ENCODE measurements around the gene EFEMP1. TPM values are rescaled to one million over a fixed set of nuclear protein-coding genes. Genes with fewer than 3 reads are reported as not detected.

The EFEMP1 gene
- total and polyA plus RNA-seq, 9 of the 15 experiments (the other 6 are each of a cell fraction or from before 2014, with no cell fraction given): 0.05 to 6.2 (median 0.22) TPM

DNA sequence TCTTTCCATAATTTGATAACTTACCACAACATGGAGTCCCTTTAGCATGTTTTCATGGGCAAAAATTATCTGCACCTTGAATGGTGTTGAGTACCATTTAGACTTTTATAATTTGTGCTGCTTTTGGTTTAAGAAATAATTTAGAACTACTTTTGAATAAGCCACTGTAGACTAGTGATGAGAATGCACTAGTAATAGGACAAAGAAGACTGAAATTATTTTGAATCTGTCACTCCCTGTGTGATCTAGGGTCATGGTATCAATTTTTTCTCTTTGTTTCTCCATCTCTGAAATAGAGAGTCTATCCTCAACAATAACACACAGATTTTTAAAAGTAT lies 37.7 kb downstream of the EFEMP1 start:
- Histone ChIP-seq H3K27ac (ENCODE audit: extremely low read depth, low read depth, low read length) (no peak overlapping the region), H3K79me2 (ENCODE audit: control insufficient read depth, insufficient read depth, low read length) (no peaks in the 10 kb centered on the region), H4K20me1 (replicated peaks; ENCODE audit: control insufficient read depth, insufficient read depth, low read length) (no peaks in the 10 kb centered on the region), H3K9ac (ENCODE audit: insufficient read depth in 1 of 2, low read depth in 2 of 2, low read length in 2 of 2) (no peak overlapping the region), H3K4me3 (no peak overlapping the region), H3K9me1 (ENCODE audit: control insufficient read depth, insufficient read depth, low read length) (no peaks in the 10 kb centered on the region), H3K36me3 (ENCODE audit: control insufficient read depth, insufficient read depth, low read length) (no peaks in the 10 kb centered on the region), H3K9me3 (replicated peaks; ENCODE audit: control insufficient read depth, insufficient read depth, low read depth, low read length) (no peaks in the 10 kb centered on the region), H3K4me1 (replicated peaks in 1 of 2; ENCODE audit: control insufficient read depth in 2 of 2, insufficient read depth in 2 of 2, low read length in 2 of 2) (peaks cover 0 to 2% of the 10 kb centered on the region in 2 experiments; a peak in 2 of 5 replicates), H2AFZ (ENCODE audit: low read depth, low read length) (no peak overlapping the region), H3K27me3 (ENCODE audit: control insufficient read depth in 2 of 2, insufficient read depth in 2 of 2, low read length in 2 of 2) (peaks cover 0 to under 1% of the 10 kb centered on the region in 2 experiments; a peak in 1 of 5 replicates), H3K4me2 (ENCODE audit: insufficient read depth, low read length) (no peak overlapping the region)
- no peak for FAIRE-seq
- BruUV-seq (replicated peaks): no TSS peak
- intact Hi-C loops (cut with micrococcal nuclease): no loop called here
- in situ Hi-C loops (cut with MboI): no loop called here
- CTCF ChIA-PET (ENCODE audit: low intra/inter-chr PET ratio): interaction anchor here (0.7 kb wide), 1 partner anchor 571 kb away, joined by 3 read pairs; no protein-coding TSS in a partner anchor
- no peak for ATAC-seq
- DNase-seq (ENCODE audit: extremely low read depth in 1 of 4, low spot score in 3 of 4): no peak
- POLR2A ChIA-PET: no interaction called here
- TF ChIP-seq ZNF197 (CRISPR knock-in tag; IDR thresholded peaks at IDR 0.05; ENCODE audit: low read depth): no peak
- TF ChIP-seq ZNF444 (CRISPR knock-in tag; IDR thresholded peaks at IDR 0.05): no peak
- TF ChIP-seq ATF7 (IDR thresholded peaks at IDR 0.05): no peak
- TF ChIP-seq, protein P1, sequence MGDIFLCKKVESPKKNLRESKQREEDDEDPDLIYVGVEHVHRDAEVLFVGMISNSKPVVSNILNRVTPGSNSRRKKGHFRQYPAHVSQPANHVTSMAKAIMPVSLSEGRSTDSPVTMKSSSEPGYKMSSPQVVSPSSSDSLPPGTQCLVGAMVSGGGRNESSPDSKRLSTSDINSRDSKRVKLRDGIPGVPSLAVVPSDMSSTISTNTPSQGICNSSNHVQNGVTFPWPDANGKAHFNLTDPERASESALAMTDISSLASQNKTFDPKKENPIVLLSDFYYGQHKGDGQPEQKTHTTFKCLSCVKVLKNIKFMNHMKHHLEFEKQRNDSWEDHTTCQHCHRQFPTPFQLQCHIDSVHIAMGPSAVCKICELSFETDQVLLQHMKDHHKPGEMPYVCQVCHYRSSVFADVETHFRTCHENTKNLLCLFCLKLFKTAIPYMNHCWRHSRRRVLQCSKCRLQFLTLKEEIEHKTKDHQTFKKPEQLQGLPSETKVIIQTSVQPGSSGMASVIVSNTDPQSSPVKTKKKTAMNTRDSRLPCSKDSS (IDR thresholded peaks at IDR 0.05; ENCODE audit: low read depth, partially characterized antibody): no peak
- TF ChIP-seq, protein P2, sequence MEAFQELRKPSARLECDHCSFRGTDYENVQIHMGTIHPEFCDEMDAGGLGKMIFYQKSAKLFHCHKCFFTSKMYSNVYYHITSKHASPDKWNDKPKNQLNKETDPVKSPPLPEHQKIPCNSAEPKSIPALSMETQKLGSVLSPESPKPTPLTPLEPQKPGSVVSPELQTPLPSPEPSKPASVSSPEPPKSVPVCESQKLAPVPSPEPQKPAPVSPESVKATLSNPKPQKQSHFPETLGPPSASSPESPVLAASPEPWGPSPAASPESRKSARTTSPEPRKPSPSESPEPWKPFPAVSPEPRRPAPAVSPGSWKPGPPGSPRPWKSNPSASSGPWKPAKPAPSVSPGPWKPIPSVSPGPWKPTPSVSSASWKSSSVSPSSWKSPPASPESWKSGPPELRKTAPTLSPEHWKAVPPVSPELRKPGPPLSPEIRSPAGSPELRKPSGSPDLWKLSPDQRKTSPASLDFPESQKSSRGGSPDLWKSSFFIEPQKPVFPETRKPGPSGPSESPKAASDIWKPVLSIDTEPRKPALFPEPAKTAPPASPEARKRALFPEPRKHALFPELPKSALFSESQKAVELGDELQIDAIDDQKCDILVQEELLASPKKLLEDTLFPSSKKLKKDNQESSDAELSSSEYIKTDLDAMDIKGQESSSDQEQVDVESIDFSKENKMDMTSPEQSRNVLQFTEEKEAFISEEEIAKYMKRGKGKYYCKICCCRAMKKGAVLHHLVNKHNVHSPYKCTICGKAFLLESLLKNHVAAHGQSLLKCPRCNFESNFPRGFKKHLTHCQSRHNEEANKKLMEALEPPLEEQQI (IDR thresholded peaks at IDR 0.05): no peak
- TF ChIP-seq, protein P3, sequence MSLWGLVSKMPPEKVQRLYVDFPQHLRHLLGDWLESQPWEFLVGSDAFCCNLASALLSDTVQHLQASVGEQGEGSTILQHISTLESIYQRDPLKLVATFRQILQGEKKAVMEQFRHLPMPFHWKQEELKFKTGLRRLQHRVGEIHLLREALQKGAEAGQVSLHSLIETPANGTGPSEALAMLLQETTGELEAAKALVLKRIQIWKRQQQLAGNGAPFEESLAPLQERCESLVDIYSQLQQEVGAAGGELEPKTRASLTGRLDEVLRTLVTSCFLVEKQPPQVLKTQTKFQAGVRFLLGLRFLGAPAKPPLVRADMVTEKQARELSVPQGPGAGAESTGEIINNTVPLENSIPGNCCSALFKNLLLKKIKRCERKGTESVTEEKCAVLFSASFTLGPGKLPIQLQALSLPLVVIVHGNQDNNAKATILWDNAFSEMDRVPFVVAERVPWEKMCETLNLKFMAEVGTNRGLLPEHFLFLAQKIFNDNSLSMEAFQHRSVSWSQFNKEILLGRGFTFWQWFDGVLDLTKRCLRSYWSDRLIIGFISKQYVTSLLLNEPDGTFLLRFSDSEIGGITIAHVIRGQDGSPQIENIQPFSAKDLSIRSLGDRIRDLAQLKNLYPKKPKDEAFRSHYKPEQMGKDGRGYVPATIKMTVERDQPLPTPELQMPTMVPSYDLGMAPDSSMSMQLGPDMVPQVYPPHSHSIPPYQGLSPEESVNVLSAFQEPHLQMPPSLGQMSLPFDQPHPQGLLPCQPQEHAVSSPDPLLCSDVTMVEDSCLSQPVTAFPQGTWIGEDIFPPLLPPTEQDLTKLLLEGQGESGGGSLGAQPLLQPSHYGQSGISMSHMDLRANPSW (CRISPR knock-in tag; IDR thresholded peaks at IDR 0.05): no peak
- no peak for TF ChIP-seq MCM7 (IDR thresholded peaks at IDR 0.05)
- TF ChIP-seq, protein P4, sequence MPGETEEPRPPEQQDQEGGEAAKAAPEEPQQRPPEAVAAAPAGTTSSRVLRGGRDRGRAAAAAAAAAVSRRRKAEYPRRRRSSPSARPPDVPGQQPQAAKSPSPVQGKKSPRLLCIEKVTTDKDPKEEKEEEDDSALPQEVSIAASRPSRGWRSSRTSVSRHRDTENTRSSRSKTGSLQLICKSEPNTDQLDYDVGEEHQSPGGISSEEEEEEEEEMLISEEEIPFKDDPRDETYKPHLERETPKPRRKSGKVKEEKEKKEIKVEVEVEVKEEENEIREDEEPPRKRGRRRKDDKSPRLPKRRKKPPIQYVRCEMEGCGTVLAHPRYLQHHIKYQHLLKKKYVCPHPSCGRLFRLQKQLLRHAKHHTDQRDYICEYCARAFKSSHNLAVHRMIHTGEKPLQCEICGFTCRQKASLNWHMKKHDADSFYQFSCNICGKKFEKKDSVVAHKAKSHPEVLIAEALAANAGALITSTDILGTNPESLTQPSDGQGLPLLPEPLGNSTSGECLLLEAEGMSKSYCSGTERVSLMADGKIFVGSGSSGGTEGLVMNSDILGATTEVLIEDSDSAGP (CRISPR knock-in tag; IDR thresholded peaks at IDR 0.05): no peak
- TF ChIP-seq SRSF1 (IDR thresholded peaks at IDR 0.05; ENCODE audit: low read depth, low read length): no peak
- peak; percentile 82 for TF ChIP-seq FOSL1 (tag; conservative IDR thresholded peaks at IDR 0.05)
- TF ChIP-seq RBM22 (IDR thresholded peaks at IDR 0.05; ENCODE audit: low read depth, low read length, poor library complexity, severe bottlenecking): no peak
- no peak for TF ChIP-seq PTTG1 (tag; IDR thresholded peaks at IDR 0.05; ENCODE audit: low read depth)
- no peak for TF ChIP-seq ZNF408 (CRISPR knock-in tag; IDR thresholded peaks at IDR 0.05; ENCODE audit: low read depth)
- no peak for TF ChIP-seq ZNF263 (CRISPR knock-in tag; IDR thresholded peaks at IDR 0.05; ENCODE audit: borderline replicate concordance)
- peak; percentile 8; the same call in 1 of the 2 replicates for TF ChIP-seq C11orf30 (IDR thresholded peaks at IDR 0.05; ENCODE audit: low read depth)
- TF ChIP-seq EGR1 (conservative IDR thresholded peaks at IDR 0.05): no peak

All from K562 (cell line).